DLD1 (cell line): ENCODE measurements around the gene RBM39.

Experiments used
- in situ Hi-C: cut with HindIII; loops from 2 replicates; pipeline ENCODE4 v1.10.0; 2017; ENCODE audit warnings: low sequenced_read_pairs

RBM39 gene

DNA sequence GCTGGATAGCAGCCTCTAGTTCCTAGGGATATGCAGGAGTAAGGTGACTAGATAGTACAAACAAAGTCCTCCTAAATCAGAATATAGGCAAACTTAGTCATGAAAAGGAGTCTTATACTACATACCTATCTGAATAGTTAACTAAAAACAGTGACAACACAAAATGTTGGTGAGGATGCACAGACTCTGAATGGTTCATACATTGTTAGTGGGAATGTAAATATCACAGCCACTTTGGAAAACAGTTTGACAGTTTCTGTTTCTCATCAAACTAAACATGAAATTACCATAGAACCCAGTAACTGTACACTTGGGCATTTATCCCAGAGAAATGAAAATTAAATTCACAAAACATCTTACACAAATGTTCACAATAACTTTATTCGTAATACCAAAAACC, 60.1 kb downstream of the RBM39 start:
- in situ Hi-C loops: no loop called here

DNA sequence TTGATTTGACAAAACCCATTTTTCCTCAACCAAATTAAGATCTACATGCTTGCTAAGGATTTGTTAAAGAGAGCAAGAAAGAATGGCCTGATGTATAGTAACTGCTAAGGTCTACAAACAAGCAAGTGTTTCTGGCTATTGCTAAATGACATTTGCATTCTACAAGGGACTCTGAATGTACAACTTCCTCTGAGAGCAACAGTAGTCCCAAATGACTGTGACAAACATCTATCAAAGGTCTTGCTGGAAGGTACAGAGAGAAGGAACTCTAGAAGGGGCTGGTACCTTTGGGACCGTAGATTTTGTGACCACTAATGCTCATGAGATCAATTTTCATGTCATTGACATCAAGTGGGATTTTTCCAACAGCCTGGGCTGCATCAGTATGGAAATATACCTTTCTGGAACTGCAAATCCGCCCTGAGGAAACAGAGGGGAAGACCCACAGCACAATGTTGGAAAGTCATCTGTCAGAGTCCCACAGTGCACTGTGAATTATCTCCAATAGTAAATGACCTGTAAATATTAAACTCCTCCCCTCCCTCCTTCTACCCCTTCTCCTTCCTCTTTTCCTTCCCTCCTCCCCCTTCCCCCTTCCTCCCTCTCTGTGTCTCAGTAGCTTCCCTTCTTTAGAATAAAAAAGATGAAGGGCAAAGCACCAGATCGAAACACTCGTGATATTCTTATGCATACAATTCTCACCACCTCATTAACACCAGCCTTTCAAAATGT, 61.4 kb downstream of the RBM39 start:
- in situ Hi-C loops: no loop called here

DNA sequence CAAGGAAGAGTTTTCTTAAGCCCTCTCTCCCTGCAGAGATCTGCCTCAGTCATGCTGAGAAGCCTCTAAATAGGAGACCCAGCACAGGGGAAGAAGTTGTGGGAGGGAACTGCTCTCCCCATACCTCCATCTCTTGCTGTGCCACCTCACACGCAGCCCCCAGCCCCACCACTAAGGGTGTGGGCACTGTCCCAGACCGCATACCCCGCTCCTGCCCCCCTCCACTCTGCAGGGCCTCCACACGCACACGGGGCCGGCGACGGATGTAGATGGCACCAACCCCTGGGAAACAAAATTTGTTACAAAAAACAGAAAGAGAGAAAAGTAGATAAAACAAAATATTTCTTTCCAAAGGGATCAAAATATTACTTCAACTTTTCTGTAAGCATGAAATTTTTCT, 67.1 kb downstream of the RBM39 start:
- in situ Hi-C loops: no loop called here

DNA sequence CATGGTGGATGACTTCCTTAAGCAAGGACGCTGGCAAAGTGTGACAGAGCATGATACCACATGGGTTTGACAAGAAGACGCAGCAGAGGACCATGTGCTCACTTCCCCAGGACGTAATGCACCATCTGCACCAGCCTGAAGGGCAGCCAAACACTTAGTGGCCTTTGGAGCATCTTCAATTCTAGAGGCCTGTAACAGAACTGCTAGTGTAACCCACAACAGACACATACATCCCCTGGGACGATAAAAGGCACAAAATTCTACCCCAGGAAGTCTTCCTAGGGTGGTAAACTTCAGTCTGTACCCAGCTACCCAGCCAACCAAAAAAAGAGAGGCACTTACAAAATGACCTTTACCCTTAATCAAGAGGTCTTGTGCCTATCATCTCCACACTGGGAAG, 68.2 kb downstream of the RBM39 start:
- in situ Hi-C loops: no loop called here

DNA sequence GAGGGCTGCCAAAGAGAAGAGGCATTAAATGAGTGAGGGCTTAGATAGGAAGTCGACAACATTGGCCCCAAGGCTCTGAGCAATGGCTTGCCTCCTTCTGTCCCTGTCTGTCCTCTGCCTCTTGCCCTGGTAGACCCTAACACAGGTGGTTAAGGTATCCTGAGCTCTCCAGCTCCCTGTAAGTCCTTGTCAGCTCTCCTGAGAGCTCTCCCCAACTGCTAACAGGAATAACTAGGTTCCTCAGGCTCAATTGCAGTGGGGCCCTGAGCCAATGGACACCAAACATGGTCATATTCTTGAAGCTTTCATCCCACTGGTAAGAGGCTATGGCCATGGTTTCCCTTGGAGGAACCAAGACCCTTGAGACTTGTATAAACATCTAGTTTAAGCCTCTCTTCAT, 72.4 kb downstream of the RBM39 start:
- in situ Hi-C loops: no loop called here

DNA sequence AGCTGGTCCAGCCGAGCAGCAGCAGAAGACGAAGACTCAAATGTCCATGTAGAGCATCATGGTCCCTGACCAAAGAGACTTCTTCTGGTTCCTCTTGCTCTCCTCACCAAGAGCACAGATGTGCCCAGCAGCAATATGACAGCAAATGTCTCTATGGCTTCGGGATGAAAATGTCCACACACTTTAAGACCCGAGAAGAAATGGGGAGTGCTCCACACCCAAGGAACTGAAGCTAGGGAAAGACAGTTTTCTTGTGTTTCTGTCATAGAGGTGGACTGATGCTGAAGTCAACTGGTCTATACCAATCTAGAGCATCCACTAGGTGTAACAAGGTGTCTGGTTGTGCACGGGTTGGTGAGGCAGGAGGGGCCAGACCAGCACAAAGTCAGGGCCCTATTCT, 72.8 kb downstream of the RBM39 start:
- in situ Hi-C loops: no loop called here

DNA sequence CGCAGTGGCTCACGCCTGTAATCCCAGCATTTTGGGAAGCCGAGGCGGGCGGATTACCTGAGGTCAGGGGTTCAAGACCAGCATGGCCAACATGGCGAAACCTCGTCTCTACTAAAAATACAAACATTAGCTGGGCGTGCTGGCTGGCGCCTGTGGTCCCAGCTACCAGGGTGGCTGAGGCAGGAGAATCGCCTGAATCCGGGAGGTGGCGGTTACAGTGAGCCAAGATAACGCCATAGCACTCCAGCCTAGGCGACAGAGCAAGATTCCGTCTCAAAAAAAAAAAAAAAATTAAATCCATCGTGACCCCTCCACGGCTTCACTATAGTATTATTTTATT, 76.1 kb downstream of the RBM39 start:
- in situ Hi-C loops: no loop called here

DNA sequence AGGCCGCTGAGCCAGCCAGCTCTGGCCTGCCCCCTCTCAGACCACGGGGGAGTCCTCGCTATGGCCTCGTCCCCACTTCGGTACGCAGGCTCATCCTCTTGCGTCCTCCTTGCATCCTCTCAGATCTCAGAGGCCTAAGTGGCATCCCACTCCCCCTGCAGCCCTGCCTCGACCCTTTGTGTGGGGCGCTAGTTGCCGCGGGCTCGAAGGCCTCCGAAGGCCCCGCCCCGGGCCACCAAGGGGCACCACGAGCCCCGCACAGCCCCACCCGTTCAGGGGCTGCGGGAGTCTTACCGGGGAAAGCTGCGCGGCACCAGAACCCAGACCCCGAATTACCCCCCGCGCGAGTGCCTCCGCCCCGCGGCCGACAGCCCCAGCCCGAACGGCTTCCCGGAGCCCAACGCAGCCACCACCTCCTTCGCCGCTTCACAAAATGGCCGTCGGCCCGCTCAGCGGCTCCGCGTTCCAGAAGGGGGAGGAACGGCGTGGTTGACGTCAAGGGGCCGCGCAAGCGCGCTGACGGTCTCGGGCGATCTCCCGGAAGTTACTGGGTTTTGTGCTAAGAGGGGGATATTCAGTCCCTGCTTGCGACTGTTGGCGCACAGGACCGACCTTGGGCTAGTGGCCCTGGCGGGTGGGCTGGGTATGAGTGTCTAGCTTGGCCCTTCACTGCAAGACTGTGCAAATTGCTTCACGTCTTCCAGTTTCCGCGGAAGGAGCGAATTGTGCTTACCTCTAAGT, 77.4 kb downstream of the RBM39 start, which contains the start of the genes CPNE1 and RBM12:
Gene CPNE1 (minus strand): TSS at position 435 of the 741 bp plus-strand sequence. CDS start 31,977 bp downstream, outside the sequence.
Gene RBM12 (minus strand): TSS at position 435 of the 741 bp plus-strand sequence. CDS start 9,578 bp downstream, outside the sequence.
- in situ Hi-C loops: no loop called here

DNA sequence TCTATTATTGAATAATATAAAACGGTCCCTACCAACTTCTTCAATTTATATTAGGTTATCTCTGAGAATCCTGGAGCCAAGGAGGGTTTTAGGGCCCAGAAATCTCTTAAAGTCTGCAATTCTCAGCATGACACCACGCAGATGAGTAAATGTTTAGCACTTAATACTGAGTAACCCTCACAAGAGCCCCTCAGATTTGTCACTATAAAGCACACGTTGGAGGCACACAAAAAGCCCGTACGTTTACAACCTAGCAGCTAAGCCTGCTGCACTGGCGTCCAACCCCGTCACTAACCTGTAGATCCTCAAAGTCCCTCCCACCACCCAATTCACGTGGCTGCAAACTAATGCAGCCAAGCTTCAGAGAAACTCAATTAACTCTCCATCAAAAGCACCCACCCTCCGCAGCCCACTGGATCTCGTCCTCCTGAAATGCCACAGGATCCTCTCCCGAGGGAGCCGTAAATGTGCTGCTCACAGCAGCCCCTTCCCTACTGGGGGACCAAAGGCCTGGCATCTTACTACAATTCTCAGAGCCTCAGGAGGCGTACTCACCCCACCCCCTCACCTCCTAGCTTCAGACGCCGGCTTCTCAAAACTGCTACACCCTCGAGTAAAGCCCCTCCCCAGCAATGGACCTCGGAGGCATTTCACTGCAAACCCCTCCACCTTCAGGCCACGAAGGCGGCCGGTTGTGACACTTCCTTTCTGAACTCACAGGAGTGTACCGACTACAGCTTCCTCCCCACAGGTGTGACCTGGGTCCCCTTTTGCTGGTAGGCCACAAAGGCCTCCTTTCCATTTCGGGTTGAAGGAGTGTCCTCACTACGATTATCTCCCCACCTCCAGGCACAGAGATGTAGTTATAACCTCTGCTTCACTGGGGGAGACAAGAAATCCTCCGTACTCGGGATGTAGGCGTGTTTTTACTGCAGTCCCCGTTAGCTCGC, 78.3 kb downstream of the RBM39 start:
- in situ Hi-C loops: no loop called here

- in situ Hi-C loops: no loop called here
Observed at GRCh38 chr20:35662551-35662950, 79.5 kb downstream of the RBM39 start.

- in situ Hi-C loops: no loop called here
Observed at GRCh38 chr20:35661908-35662307, 80.2 kb downstream of the RBM39 start.

DNA sequence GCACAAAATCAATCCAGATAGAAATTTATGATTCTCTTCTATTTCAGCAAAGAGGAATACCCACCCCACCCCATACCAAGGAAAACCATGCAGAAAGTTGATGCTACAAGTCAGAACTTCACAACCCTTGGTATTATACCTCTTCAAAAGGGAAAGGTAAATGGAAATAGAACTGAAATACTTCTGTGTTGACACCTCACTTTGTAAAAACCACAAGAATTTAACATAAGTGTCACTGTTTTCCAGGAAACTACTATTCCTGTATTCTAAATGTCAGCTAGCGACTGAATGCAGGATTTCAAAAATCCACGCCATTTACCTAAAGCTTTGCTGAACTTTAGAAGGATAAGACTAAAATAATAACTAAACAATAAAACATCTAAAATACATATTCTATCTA, 81.0 kb downstream of the RBM39 start:
- in situ Hi-C loops: no loop called here

DNA sequence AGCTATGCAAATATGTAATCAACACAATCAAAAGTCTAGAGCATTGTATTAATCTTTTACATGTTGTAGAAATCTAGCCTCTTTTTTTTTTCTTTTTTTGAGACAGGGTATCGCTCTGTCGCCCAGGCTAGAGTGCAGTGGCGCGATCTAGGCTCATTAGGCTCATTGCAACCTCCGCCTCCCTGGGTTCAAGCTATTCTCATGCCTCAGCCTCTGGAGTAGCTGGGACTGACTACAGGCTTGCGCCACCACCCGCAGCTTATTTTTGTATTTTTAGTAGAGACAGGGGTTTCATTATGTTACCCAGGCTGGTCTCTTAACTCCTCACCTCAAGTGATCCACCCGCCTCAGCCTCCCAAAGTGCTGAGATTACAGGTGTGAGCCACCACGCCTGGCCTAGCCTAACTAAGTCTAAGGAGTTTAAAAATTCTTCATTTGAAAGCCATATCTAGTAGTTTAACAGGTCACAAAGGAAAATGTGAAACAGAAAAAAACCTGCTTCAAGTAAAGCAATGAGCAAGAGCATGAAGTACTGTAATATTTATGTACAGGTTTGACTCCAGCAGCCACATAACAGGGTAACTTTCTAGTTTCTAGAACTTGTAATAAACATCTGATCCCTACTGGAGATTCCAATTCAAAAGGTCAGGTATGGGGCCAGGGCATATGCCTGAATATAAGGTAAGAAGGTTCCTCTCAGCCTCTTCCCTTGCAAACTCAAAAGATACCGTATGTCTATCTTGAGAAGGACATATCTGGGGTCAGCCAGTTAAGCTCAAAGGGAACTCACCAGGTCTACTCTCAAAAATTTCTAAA, 81.7 kb downstream of the RBM39 start:
- in situ Hi-C loops: no loop called here

GRCh38 chr20:35657271-35657670, 84.8 kb downstream of the RBM39 start:
- in situ Hi-C loops: no loop called here

- in situ Hi-C loops: no loop called here
Observed at GRCh38 chr20:35654415-35654814, 87.6 kb downstream of the RBM39 start.

DNA sequence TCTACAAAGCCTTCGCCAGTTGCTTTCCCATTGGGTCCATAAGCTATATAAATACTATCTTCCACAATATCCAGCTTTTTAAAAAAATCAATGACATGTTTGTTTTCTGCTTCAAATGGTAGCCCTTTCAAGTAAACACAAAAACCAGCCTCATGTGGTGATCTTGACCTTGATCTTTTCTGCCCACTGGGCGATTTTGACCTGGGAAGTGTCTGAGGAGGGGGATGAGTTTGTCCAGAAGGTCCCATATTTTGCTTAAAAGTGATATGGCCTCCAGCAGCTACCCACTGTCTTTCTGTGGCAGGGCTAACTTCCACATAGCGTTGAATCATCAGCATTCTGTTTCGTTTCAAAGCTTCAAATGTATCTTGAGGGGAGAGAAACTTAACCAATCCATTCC, 88.2 kb downstream of the RBM39 start:
- in situ Hi-C loops: no loop called here
